ENCODE data around the gene C20orf173. TPM values are rescaled to one million over a fixed set of nuclear protein-coding genes. Genes with fewer than 3 reads are reported as not detected.

The C20orf173 gene
- polyA plus RNA-seq, 1 donor from 2014 or later = not detected

- no peak overlapping the region for H3K4me2 ChIP-seq (ENCODE audit: low read length)
- no peaks in the 10 kb centered on the region for H4K20me1 ChIP-seq (ENCODE audit: insufficient read depth)
- TF ChIP-seq EP300 (conservative IDR thresholded peaks at IDR 0.05; ENCODE audit: poor library complexity, severe bottlenecking) (no peak), RAD21 (conservative IDR thresholded peaks at IDR 0.05) (no peak), MXI1 (conservative IDR thresholded peaks at IDR 0.05; ENCODE audit: poor library complexity, severe bottlenecking) (no peak), REST (IDR thresholded peaks at IDR 0.05; ENCODE audit: borderline replicate concordance) (no peak), TAF1 (IDR thresholded peaks at IDR 0.05; ENCODE audit: low read depth) (no peak), SMC3 (conservative IDR thresholded peaks at IDR 0.05; ENCODE audit: poor library complexity) (no peak), EZH2 (IDR thresholded peaks at IDR 0.05; ENCODE audit: borderline replicate concordance, insufficient read depth, low read length, poor library complexity, severe bottlenecking) (no peak), POLR2AphosphoS5 (IDR thresholded peaks at IDR 0.05) (no peak), CTCF (IDR thresholded peaks at IDR 0.05; ENCODE audit: poor library complexity, severe bottlenecking) (no peak)
- H3K9me2 ChIP-seq (ENCODE audit: insufficient read depth, low read length) = no peaks in the 10 kb centered on the region
- no peak overlapping the region for H3K4me3 ChIP-seq (ENCODE audit: low read length)
- H3K9ac ChIP-seq (ENCODE audit: low read length) = no peak overlapping the region
- no peak overlapping the region for H3K27ac ChIP-seq (ENCODE audit: low read length)
- no peaks in the 10 kb centered on the region for H3K27me3 ChIP-seq (ENCODE audit: insufficient read depth, low read depth, low read length)
- no peaks in the 10 kb centered on the region for H3K36me3 ChIP-seq (ENCODE audit: insufficient read depth, low read length)
- no peaks in the 10 kb centered on the region for H3K9me3 ChIP-seq (ENCODE audit: low read length)
- H3F3A ChIP-seq (ENCODE audit: insufficient read depth, low read length, poor library complexity, severe bottlenecking) = no peaks in the 10 kb centered on the region
- H3K79me2 ChIP-seq (replicated peaks; ENCODE audit: insufficient read depth, low read length) = no peaks in the 10 kb centered on the region
- H2AFZ ChIP-seq (ENCODE audit: low read depth, low read length) = no peak overlapping the region
Observed at GRCh38 chr20:35514371-35514932, 15.0 kb downstream of the C20orf173 start.

- Histone ChIP-seq H3K9me3 (ENCODE audit: low read length) (no peaks in the 10 kb centered on the region), H3K27ac (ENCODE audit: low read length) (no peak overlapping the region), H3K79me2 (replicated peaks; ENCODE audit: insufficient read depth, low read length) (no peaks in the 10 kb centered on the region), H3K4me2 (ENCODE audit: low read length) (no peak overlapping the region), H3K9ac (ENCODE audit: low read length) (no peak overlapping the region), H3K4me3 (ENCODE audit: low read length) (no peak overlapping the region), H3F3A (ENCODE audit: insufficient read depth, low read length, poor library complexity, severe bottlenecking) (no peaks in the 10 kb centered on the region), H3K27me3 (ENCODE audit: insufficient read depth, low read depth, low read length) (no peaks in the 10 kb centered on the region), H4K20me1 (ENCODE audit: insufficient read depth) (no peaks in the 10 kb centered on the region), H3K36me3 (ENCODE audit: insufficient read depth, low read length) (no peaks in the 10 kb centered on the region), H2AFZ (ENCODE audit: low read depth, low read length) (no peak overlapping the region), H3K9me2 (ENCODE audit: insufficient read depth, low read length) (no peaks in the 10 kb centered on the region)
- TF ChIP-seq RAD21 (conservative IDR thresholded peaks at IDR 0.05) (peak; percentile 81), POLR2AphosphoS5 (IDR thresholded peaks at IDR 0.05) (no peak), CTCF (IDR thresholded peaks at IDR 0.05; ENCODE audit: poor library complexity, severe bottlenecking) (peak; percentile 81), SMC3 (conservative IDR thresholded peaks at IDR 0.05; ENCODE audit: poor library complexity) (peak; percentile 72), MXI1 (conservative IDR thresholded peaks at IDR 0.05; ENCODE audit: poor library complexity, severe bottlenecking) (peak; percentile 15), REST (IDR thresholded peaks at IDR 0.05; ENCODE audit: borderline replicate concordance) (no peak)
Observed at GRCh38 chr20:35511814-35512420, 17.5 kb downstream of the C20orf173 start.

Measured in neural cell (in vitro differentiated cells).